Measurements from ENCODE around the gene KMT2A. TPM values are rescaled to one million over a fixed set of nuclear protein-coding genes. Genes with fewer than 3 reads are reported as not detected.

KMT2A gene
- total and polyA plus RNA-seq, 10 of the 15 experiments (the other 5 are each of a cell fraction or from before 2014, with no cell fraction given) = 6.1 to 56.9 (median 25.4) TPM

GRCh38 chr11:118401151-118401879 is 35.0 kb upstream of the KMT2A start, which contains the start of gene ATP5MG (continued):
- TF ChIP-seq ZBTB4 (CRISPR knock-in tag; IDR thresholded peaks at IDR 0.05) (no peak), HDAC6 (IDR thresholded peaks at IDR 0.05; ENCODE audit: unreplicated experiment) (no peak), MTA3 (IDR thresholded peaks at IDR 0.05; ENCODE audit: borderline replicate concordance, low read length) (no peak), STAT3 (IDR thresholded peaks at IDR 0.05; ENCODE audit: low read depth, low read length) (no peak), IRF4 (IDR thresholded peaks at IDR 0.05; ENCODE audit: low read depth, low read length) (no peak), ATF7 (IDR thresholded peaks at IDR 0.05; ENCODE audit: low read depth) (peak; percentile 78), CBX5 (IDR thresholded peaks at IDR 0.05; ENCODE audit: low read depth) (no peak)
